GM19467 (cell line): ENCODE results near the gene CYP26A1.

Experiments
- ATAC-seq: cut with Tn5 transposase; IDR thresholded peaks from one replicate; pipeline ENCODE4 v1.9.1; 2021; ENCODE audit warnings: mild to moderate bottlenecking, moderate library complexity; ENCODE audit not compliant: unreplicated experiment

Gene CYP26A1

GRCh38 chr10:93063977-93064660 is 9.6 kb upstream of the CYP26A1 start:
- ATAC-seq: no peak

- no peak for ATAC-seq
These were observed 8.6 kb upstream of the CYP26A1 start for GRCh38 chr10:93064874-93065660.

- no peak for ATAC-seq
These were observed 7.8 kb upstream of the CYP26A1 start for GRCh38 chr10:93065675-93066543.

GRCh38 chr10:93066544-93066913 is 7.2 kb upstream of the CYP26A1 start:
- ATAC-seq: no peak

DNA sequence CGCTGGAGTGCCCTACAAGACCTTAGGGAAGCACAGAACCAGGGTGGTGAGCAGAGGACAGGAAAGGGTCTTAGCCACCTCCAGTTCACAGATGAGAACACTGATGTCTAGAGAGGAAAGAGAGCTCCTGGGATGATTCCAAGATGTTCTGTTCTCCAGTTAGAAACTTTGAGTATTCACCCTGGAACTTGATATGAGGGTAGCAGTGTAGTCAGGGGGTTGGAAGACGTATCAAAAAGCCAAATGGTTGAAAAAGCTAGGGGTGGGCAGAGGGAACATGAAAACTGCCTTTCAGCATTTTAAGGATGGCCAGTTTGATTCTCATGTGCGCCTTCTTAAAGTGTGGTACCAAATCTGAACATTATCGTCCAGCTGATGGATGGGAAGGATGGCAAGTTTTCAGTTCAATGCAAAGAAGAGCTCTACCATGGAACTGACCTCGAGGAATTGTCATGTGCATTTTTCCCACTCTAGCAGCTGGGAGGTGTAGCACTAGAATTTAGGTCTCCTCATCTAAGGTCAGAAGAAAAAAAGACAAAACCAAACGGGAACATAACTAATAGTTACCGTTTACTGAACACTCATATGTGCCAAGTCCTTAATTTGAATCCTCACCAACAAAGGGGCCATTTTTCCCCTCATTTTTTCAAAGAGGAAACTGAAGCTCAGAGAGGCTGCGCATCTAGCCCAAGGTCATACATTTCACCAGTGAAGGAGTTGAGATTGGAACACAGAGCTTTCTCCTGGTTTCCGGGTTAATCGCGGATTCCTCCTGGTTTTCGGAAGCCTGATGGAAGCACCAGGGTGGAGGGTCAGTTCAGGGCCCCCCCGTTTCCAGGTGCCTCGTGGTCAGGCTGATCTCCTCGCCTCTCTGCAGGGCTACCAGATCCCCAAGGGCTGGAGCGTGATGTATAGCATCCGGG is 6.0 kb upstream of the CYP26A1 start:
- no peak for ATAC-seq

GRCh38 chr10:93068411-93069244 is 5.1 kb upstream of the CYP26A1 start:
- no peak for ATAC-seq

- no peak for ATAC-seq
These were observed 4.5 kb upstream of the CYP26A1 start for GRCh38 chr10:93069245-93069561.

DNA sequence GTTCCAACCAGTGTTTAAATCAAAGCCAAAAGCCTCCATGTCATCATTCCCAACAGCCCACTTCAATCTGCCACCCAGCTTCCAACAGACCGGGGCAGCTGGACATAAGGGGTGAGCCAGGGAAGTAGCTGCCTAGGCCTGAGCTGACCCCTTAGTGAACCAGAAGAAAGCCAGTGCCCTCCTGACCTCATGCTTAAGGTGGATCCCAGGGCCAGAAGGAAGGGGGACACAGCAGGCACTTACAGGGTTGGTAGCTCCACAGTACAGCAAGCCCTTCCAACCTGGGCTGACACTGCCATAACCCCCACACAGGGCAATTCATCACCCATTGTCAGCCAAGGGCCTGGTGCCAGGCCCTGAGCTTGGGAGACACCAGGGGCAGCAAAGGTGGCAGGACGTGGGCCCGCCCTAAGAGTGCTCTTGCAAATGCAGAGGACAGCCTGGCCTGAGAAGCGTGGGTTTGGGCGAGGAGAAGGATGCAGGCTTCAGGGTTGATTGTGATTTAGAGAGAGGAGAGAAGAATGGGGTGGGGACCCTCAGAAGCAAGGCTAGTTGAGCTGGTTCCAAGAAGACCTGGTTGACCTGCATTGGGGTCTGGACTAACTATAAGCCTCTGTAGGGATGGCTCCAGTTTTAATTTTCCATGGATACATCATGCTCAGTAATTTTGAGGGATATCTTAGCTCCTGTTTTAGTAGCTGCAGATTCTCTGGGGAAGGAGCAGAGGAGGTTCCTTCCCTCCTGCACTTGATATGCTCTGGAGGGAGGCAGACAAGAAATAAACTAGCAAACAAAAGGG is 3.1 kb upstream of the CYP26A1 start:
- ATAC-seq: no peak

DNA sequence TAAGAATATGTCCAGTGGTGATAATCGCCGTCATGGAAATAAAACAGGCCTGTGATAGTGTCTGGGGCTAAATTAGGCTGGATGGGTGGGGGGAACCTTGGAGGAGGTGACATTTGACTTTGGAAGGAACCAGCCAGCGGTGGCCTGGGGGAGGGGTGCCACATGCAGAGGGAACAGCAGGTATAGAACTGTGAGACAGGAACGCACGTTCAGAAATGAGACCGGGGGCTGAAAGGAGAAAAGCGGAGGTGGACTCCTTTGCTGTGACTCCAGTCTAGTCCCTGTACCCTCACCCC is 2.6 kb upstream of the CYP26A1 start:
- no peak for ATAC-seq

GRCh38 chr10:93071674-93072224 is 1.9 kb upstream of the CYP26A1 start:
- ATAC-seq: no peak

DNA sequence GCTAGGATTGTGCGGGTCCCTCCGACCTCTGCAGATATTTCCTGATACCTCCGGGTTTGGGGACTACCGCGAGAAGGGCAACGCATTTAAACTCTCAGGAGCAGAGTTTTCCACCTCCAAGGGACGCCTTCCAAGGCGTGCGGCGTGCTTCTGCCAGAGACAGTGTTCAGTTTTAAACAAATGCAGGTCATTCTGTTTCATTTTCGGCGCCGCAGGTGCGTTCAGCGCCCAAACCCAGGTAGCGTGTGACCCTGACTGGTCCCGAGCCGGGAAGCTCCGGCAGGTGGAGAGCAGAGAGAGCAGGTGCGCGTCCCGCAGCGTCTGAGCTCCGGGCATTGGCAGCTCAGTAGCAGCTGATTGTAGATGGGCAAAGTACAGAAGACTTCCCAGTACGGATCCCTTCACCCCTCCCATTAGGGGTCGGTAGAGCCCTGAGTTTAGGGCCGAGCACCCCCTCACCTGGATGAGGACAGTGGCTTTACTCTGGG is 1.4 kb upstream of the CYP26A1 start:
- no peak for ATAC-seq

DNA sequence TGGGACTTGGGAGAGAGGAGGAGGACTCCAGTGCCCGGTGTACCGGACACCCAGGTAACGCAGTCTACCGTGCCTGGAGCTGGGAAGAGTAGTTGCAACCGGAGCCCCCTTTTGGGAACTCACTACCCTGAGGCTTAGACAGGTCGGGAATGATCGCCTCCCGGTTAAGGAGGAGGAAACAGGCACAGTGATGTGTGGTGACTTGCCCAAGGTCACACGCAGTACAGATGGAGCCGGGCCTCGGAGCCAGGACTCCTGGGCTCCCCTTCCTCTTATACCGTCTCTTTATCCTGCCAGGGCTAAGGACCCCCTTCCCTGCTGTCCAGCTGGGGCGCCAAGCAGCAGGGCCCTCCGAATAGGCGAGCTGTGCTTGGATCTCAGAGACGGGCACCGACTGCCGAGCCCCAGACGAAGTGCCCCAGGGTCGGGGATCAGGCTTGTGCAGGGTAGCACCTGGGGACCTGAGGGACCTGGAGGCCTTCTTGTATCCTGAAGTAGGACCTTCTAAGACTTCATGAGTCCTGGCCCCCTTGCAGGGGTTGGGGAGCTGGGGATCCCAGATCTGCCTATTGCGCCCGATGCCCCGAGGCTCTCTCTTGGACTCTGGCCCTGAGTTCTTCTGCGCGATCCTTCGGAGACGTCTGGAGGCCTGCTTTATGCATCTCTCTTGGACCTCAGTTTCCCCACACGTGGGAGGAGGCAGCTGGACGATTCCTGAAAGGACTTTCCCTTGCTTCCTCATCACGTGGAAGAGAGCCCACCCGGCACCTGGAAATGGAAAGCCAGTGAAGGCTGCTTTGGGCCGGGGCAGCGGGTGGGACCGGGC is 767 bp upstream of the CYP26A1 start:
- no peak for ATAC-seq

DNA sequence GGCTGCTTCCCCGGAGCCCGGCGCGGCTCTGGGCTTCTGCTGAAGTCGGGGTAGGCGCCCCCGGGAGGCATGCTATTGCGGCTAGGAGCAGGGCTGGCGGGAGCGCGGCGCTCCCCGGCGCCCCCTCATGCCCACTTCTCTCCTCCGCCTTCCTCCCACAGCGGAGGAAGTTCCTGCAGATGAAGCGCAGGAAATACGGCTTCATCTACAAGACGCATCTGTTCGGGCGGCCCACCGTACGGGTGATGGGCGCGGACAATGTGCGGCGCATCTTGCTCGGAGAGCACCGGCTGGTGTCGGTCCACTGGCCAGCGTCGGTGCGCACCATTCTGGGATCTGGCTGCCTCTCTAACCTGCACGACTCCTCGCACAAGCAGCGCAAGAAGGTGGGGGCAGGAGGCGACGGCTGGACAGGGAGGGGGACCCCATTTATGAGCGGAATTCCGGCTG is 479 bp downstream of the CYP26A1 start:
- ATAC-seq: no peak

DNA sequence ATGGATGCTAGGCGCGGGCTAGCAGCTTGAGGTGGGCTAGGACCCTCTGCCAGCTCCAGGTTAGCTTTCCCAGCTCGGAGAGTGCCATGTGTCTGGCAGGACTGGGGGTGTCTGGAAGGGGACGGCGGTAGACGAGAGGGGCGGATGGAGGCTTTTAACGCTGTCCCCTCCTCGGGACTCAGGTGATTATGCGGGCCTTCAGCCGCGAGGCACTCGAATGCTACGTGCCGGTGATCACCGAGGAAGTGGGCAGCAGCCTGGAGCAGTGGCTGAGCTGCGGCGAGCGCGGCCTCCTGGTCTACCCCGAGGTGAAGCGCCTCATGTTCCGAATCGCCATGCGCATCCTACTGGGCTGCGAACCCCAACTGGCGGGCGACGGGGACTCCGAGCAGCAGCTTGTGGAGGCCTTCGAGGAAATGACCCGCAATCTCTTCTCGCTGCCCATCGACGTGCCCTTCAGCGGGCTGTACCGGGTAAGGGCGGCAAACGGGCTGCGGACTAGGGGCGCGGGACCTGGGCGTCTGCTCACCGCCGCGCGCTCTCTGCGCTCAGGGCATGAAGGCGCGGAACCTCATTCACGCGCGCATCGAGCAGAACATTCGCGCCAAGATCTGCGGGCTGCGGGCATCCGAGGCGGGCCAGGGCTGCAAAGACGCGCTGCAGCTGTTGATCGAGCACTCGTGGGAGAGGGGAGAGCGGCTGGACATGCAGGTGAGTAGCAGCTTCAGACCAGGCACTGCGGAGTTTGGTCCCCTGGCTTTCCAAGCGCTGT is 1.1 kb downstream of the CYP26A1 start:
- no peak for ATAC-seq

DNA sequence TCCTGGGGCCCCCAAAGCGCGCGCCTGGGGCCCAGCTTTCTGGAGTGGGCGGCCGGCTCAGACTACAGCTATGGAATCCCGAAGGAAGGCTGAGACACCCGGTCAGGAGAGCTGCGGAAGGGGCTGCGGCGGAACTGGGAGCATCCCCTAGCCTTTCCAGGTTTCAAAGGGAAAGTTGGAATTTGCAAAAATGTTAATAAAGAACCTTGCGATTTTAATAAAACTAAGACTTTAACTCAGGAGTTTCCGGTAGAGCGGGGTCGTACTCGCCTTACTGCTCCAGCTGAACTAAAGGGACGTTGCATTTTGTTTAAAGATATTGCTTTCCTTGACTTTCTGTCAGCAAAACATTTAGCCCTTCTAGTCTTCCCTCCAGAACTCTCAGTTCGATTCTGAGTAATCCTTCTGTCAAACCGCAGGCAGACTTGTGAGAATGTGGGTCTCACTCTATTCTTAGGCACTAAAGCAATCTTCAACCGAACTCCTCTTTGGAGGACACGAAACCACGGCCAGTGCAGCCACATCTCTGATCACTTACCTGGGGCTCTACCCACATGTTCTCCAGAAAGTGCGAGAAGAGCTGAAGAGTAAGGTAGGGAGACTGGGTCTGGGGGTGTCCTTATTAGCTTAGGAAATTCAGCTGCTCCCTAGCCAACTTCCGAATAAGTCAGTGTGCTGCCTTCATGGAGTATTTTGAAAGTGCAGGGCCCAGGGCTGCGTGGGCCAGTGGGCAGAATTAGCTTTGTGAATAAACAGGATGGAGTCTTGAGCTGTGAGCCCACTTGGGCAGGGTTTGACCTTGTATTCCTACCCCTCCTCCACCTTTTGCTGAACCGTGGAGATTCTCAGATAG is 1.9 kb downstream of the CYP26A1 start:
- no peak for ATAC-seq

DNA sequence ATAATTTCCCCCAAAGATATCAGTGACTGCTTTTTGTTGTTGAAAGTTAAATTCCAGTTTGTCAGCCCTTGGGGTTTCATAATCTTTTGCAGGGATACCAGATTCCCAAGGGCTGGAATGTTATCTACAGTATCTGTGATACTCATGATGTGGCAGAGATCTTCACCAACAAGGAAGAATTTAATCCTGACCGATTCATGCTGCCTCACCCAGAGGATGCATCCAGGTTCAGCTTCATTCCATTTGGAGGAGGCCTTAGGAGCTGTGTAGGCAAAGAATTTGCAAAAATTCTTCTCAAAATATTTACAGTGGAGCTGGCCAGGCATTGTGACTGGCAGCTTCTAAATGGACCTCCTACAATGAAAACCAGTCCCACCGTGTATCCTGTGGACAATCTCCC is 3.2 kb downstream of the CYP26A1 start:
- ATAC-seq: no peak
